HepG2 (cell line): ENCODE results near the gene ARHGAP4. TPM values are rescaled to one million over a fixed set of nuclear protein-coding genes. Genes with fewer than 3 reads are reported as not detected.
A peak's percentile ranks its signal among the peaks of the same experiment; 100 is the strongest.

ENCODE experiments used
- BORCS8-MEF2B ChIP-seq: sonication (generic); formaldehyde crosslinking; IDR thresholded peaks from 2 replicates; pipeline ENCODE4 v1.8.0; 2022; ENCODE audit warnings: mild to moderate bottlenecking, missing genetic modification reagents
- GFI1 ChIP-seq: sonication (generic); formaldehyde crosslinking; IDR thresholded peaks from 2 replicates; pipeline ENCODE4 v1.5.0; 2020; ENCODE audit warnings: missing genetic modification reagents, mild to moderate bottlenecking, borderline replicate concordance
- MAZ ChIP-seq, 2 experiments: sonication (generic) in 1 of 2; formaldehyde crosslinking in 1 of 2; IDR thresholded peaks; 2 replicates each; pipeline versions ENCODE4 v1.5.0 to v1.6.1; 2012 to 2020; ENCODE audit warnings: low read depth in 2 of 2, mild to moderate bottlenecking in 2 of 2, borderline replicate concordance in 1 of 2, improper control_type of control experiment in 1 of 2, low read length in 1 of 2, missing genetic modification reagents in 1 of 2, moderate library complexity in 1 of 2
- NR2C2 ChIP-seq: sonication (generic); formaldehyde crosslinking; IDR thresholded peaks from 2 replicates; pipeline ENCODE4 v1.4.0; 2020; ENCODE audit warnings: missing genetic modification reagents, mild to moderate bottlenecking, moderate library complexity, borderline replicate concordance
- RBFOX2 ChIP-seq: fragments of 200-400 bp; formaldehyde crosslinking; IDR thresholded peaks from 2 replicates; pipeline ENCODE4 v1.6.1; 2017; ENCODE audit warnings: low read depth, mild to moderate bottlenecking, low read length
- TOE1 ChIP-seq: sonication (generic); formaldehyde crosslinking; IDR thresholded peaks from 2 replicates; pipeline ENCODE4 v1.4.0; 2020; ENCODE audit warnings: mild to moderate bottlenecking, missing genetic modification reagents
- ZBTB7B ChIP-seq: sonication (generic); formaldehyde crosslinking; IDR thresholded peaks from 2 replicates; pipeline ENCODE4 v1.4.0; 2020; ENCODE audit warnings: missing genetic modification reagents
- ZNF225 ChIP-seq: sonication (generic); formaldehyde crosslinking; IDR thresholded peaks from 2 replicates; pipeline ENCODE4 v1.4.0; 2020; ENCODE audit warnings: mild to moderate bottlenecking, missing genetic modification reagents
- ZNF766 ChIP-seq: sonication (generic); formaldehyde crosslinking; IDR thresholded peaks from 2 replicates; pipeline ENCODE4 v1.5.0; 2020; ENCODE audit warnings: missing genetic modification reagents, borderline replicate concordance
- polyA plus RNA-seq, 8 experiments: library from polyadenylated mRNA; depleted of rRNA in 3 of 8; stranded (reverse) in 7 of 8; unstranded in 1 of 8; fragments of >200 nt; fragmentation: Illumina TruSeq in 4 of 8; extraction: Trizol in 4 of 8; gene quantifications; 2 replicates each; pipeline versions ENCODE4 v1.2.1 to v1.2.3, GENCODE V29; 2011 to 2016; ENCODE audit warnings: low read depth in 4 of 8, missing spikeins in 1 of 8, mixed read lengths in 1 of 8; ENCODE audit not compliant: insufficient read depth in 1 of 8
- total RNA-seq, 5 experiments: library from RNA; depleted of rRNA; stranded (reverse); fragments of >200 nt; fragmentation: Illumina TruSeq; extraction: Trizol; gene quantifications; 2 replicates each; pipeline ENCODE4 v1.2.3, GENCODE V29; 2016; ENCODE audit warnings: low read depth in 1 of 5
- TF ChIP-seq, protein P1 (sequence below): sonication (generic); formaldehyde crosslinking; IDR thresholded peaks from 2 replicates; pipeline ENCODE4 v1.5.0; 2020; ENCODE audit warnings: mild to moderate bottlenecking, missing genetic modification reagents
- TF ChIP-seq, protein P2 (sequence below): sonication (generic); formaldehyde crosslinking; IDR thresholded peaks from 2 replicates; pipeline ENCODE4 v1.4.0; 2020; ENCODE audit warnings: missing genetic modification reagents, borderline replicate concordance
- TF ChIP-seq, protein P3 (sequence below): sonication (generic); formaldehyde crosslinking; IDR thresholded peaks from 2 replicates; pipeline ENCODE4 v1.8.1; 2022; ENCODE audit warnings: mild to moderate bottlenecking, missing genetic modification reagents
- TF ChIP-seq, protein P4 (sequence below): sonication (generic); formaldehyde crosslinking; IDR thresholded peaks from 2 replicates; pipeline ENCODE4 v1.5.1; 2020; ENCODE audit warnings: mild to moderate bottlenecking, missing genetic modification reagents, moderate library complexity
- TF ChIP-seq, protein P5 (sequence below): sonication (generic); formaldehyde crosslinking; conservative IDR thresholded peaks from 2 replicates; pipeline ENCODE4 v1.4.0; 2020; ENCODE audit warnings: missing genetic modification reagents

Gene ARHGAP4
- total and polyA plus RNA-seq, 2 of the 13 experiments (the other 11 are each of a cell fraction or from before 2014, with no cell fraction given): 0.57 to 0.64 TPM

DNA sequence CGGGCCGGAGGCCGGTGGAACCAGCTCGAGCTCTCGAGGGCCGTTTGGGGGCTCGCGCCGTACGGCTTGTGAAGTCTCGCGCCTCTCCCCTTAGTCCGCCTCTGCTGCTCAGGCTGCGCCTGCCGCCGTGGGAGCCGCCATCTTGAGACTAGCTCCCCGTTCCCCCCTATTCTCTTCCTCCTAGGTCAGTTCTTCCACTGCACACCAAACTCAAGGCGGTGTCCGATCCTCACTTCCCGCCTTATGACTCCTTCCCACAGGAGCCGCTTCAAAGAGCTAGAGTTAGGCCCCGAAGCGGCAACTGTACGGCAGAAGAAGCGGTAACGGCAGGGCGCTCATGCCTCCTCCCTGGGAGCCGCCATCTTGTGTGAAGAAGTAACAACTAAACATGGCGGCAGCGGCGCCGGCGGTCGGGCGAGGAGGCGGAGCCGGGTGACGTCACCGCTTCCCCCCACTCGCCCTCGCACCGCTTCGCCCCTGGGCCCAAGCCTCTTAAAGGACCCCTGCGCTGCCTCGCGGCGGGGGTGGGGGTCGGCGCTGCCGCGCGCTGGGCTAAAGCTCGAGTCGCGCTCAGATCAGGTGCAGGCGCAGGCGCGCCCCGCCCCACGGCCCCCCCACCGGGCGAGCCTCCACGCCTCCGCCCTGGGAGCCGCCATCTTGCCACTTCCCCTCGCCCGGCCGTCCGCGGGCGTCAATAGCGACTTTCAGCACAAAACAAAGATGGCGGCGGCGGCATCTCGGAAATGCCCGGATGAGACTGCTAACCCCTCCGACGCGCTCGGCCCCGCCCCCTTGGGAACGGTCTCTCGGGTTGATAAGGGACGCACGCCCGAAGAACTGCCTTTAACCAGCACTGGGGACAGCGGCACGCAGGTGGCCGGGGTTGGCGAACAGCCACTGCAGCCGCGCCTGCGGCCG lies 45.6 kb upstream of the ARHGAP4 start, which contains the start of gene HCFC1 (continued):
- TF ChIP-seq ZNF225 (no peak), ZNF766 (CRISPR knock-in tag) (peak; percentile 54; the same call in 1 of the 2 replicates), TOE1 (CRISPR knock-in tag) (no peak), MAZ (IDR thresholded peaks at IDR 0.05; ENCODE audit: borderline replicate concordance, low read depth, low read length) (0 out of 2 replicates have a peak, but pooled peaks have one; percentile 17), MAZ (CRISPR knock-in tag; IDR thresholded peaks at IDR 0.05; ENCODE audit: low read depth) (peak; percentile 64), RBFOX2 (peak; percentile 89), BORCS8-MEF2B (CRISPR knock-in tag) (no peak), ZBTB7B (peak; percentile 12; the same call in 1 of the 2 replicates), GFI1 (CRISPR knock-in tag) (0 out of 2 replicates have a peak, but pooled peaks have one; percentile 36), NR2C2 (peak; percentile 24; the same call in 1 of the 2 replicates)
- TF ChIP-seq, protein P1, sequence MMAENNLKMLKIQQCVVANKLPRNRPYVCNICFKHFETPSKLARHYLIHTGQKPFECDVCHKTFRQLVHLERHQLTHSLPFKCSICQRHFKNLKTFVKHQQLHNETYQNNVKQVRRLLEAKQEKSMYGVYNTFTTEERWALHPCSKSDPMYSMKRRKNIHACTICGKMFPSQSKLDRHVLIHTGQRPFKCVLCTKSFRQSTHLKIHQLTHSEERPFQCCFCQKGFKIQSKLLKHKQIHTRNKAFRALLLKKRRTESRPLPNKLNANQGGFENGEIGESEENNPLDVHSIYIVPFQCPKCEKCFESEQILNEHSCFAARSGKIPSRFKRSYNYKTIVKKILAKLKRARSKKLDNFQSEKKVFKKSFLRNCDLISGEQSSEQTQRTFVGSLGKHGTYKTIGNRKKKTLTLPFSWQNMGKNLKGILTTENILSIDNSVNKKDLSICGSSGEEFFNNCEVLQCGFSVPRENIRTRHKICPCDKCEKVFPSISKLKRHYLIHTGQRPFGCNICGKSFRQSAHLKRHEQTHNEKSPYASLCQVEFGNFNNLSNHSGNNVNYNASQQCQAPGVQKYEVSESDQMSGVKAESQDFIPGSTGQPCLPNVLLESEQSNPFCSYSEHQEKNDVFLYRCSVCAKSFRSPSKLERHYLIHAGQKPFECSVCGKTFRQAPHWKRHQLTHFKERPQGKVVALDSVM (CRISPR knock-in tag): peak; percentile 36; the same call in 1 of the 2 replicates
- TF ChIP-seq, protein P2, sequence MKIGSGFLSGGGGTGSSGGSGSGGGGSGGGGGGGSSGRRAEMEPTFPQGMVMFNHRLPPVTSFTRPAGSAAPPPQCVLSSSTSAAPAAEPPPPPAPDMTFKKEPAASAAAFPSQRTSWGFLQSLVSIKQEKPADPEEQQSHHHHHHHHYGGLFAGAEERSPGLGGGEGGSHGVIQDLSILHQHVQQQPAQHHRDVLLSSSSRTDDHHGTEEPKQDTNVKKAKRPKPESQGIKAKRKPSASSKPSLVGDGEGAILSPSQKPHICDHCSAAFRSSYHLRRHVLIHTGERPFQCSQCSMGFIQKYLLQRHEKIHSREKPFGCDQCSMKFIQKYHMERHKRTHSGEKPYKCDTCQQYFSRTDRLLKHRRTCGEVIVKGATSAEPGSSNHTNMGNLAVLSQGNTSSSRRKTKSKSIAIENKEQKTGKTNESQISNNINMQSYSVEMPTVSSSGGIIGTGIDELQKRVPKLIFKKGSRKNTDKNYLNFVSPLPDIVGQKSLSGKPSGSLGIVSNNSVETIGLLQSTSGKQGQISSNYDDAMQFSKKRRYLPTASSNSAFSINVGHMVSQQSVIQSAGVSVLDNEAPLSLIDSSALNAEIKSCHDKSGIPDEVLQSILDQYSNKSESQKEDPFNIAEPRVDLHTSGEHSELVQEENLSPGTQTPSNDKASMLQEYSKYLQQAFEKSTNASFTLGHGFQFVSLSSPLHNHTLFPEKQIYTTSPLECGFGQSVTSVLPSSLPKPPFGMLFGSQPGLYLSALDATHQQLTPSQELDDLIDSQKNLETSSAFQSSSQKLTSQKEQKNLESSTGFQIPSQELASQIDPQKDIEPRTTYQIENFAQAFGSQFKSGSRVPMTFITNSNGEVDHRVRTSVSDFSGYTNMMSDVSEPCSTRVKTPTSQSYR (CRISPR knock-in tag): 0 out of 2 replicates have a peak, but pooled peaks have one; percentile 25
- TF ChIP-seq, protein P3, sequence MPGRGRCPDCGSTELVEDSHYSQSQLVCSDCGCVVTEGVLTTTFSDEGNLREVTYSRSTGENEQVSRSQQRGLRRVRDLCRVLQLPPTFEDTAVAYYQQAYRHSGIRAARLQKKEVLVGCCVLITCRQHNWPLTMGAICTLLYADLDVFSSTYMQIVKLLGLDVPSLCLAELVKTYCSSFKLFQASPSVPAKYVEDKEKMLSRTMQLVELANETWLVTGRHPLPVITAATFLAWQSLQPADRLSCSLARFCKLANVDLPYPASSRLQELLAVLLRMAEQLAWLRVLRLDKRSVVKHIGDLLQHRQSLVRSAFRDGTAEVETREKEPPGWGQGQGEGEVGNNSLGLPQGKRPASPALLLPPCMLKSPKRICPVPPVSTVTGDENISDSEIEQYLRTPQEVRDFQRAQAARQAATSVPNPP (CRISPR knock-in tag): 0 out of 2 replicates have a peak, but pooled peaks have one; percentile 69
- TF ChIP-seq, protein P4, sequence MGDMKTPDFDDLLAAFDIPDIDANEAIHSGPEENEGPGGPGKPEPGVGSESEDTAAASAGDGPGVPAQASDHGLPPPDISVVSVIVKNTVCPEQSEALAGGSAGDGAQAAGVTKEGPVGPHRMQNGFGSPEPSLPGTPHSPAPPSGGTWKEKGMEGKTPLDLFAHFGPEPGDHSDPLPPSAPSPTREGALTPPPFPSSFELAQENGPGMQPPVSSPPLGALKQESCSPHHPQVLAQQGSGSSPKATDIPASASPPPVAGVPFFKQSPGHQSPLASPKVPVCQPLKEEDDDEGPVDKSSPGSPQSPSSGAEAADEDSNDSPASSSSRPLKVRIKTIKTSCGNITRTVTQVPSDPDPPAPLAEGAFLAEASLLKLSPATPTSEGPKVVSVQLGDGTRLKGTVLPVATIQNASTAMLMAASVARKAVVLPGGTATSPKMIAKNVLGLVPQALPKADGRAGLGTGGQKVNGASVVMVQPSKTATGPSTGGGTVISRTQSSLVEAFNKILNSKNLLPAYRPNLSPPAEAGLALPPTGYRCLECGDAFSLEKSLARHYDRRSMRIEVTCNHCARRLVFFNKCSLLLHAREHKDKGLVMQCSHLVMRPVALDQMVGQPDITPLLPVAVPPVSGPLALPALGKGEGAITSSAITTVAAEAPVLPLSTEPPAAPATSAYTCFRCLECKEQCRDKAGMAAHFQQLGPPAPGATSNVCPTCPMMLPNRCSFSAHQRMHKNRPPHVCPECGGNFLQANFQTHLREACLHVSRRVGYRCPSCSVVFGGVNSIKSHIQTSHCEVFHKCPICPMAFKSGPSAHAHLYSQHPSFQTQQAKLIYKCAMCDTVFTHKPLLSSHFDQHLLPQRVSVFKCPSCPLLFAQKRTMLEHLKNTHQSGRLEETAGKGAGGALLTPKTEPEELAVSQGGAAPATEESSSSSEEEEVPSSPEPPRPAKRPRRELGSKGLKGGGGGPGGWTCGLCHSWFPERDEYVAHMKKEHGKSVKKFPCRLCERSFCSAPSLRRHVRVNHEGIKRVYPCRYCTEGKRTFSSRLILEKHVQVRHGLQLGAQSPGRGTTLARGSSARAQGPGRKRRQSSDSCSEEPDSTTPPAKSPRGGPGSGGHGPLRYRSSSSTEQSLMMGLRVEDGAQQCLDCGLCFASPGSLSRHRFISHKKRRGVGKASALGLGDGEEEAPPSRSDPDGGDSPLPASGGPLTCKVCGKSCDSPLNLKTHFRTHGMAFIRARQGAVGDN (CRISPR knock-in tag): peak; percentile 90
- TF ChIP-seq, protein P5, sequence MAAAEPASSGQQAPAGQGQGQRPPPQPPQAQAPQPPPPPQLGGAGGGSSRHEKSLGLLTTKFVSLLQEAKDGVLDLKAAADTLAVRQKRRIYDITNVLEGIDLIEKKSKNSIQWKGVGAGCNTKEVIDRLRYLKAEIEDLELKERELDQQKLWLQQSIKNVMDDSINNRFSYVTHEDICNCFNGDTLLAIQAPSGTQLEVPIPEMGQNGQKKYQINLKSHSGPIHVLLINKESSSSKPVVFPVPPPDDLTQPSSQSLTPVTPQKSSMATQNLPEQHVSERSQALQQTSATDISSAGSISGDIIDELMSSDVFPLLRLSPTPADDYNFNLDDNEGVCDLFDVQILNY (CRISPR knock-in tag): no peak
